ENCODE results near the gene ETDC.

The ETDC gene

DNA sequence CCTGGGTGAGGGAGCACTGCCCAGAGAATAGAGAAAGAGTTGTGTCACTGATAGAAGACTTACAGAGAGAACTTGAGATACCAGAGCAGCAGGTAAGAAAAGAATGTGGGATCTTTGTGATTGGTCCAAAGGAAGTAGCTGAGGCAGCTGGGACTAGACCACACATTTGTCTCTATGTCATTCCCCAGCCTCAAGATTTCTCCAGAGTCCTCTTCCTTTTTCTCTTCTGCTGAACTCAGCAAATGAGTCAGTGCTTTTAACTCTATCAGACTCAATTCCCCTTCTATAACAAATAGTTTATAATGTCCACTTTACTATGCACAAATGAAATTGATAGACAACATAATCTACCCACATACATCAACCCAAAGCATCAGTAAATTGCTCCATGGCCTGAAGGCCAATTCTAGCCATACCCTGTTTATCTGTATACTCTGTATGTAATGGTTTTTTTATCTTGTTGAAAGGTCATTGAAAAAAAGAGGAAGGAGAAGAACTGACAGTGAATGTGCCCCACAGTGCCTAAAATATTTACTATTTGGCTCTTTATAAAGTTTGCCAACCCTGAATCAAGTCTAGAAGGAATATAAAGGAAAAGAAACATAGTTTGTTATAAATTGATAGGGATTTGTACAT, 38.2 kb downstream of the ETDC start:
- DNase-seq, result no peak

DNA sequence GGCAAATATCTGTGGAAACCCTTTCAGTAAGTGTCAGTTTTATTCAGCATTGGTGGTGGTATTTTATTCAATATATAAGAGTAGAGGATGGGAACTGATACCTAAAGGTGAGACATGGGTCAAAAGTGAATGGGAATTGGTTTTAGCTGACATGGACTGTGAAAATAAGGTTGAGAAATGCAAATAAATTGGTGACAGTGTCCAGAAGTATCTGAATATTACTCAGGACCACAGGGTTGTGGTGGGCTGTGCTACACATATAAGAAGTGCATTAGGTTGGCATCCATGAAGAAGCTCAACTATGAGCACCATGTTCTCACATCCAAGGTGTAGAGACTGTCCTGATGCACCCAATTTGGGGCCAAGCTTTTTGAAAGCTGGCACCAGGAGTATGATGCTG, 45.0 kb downstream of the ETDC start:
- no peak for DNase-seq

All from NCI-H526 (cell line).